Left ventricle myocardium inferior (tissue), 1 donor: ENCODE measurements around the gene RBMS2. TPM values are rescaled to one million over a fixed set of nuclear protein-coding genes. Genes with fewer than 3 reads are reported as not detected.
"Not testable (repeated sequence)": the region's sequence is repeated elsewhere in the genome, so short reads cannot be mapped to it uniquely, and the experiment has no call there.

Experiments
- DNase-seq: peaks from one replicate; pipeline ENCODE4 v3.0.0-alpha.2; 2020
- H3K27ac ChIP-seq: fragments of 200-600 bp; replicated peaks from 2 replicates; pipeline ENCODE4 v1.8.0; 2021
- H3K27me3 ChIP-seq: fragments of 200-600 bp; 2 replicates; pipeline ENCODE4 v1.8.0; 2021; ENCODE audit warnings: low read depth
- H3K36me3 ChIP-seq: fragments of 200-600 bp; 2 replicates; pipeline ENCODE4 v1.8.0; 2021
- H3K4me1 ChIP-seq: fragments of 200-600 bp; 2 replicates; pipeline ENCODE4 v1.8.0; 2021
- H3K4me3 ChIP-seq: fragments of 200-600 bp; 2 replicates; pipeline ENCODE4 v1.8.0; 2021; ENCODE audit warnings: mild to moderate bottlenecking, moderate library complexity
- H3K9me3 ChIP-seq: fragments of 200-600 bp; replicated peaks from 2 replicates; pipeline ENCODE4 v1.8.0; 2021
- CTCF ChIP-seq: fragments of 200-600 bp; IDR thresholded peaks from 2 replicates; pipeline ENCODE4 v1.8.0; 2021; ENCODE audit warnings: antibody characterized with exemption, mild to moderate bottlenecking, borderline replicate concordance
- intact Hi-C: fragments of 100-400 bp; cut with micrococcal nuclease; formaldehyde crosslinking; loops from one replicate; pipeline ENCODE4 v1.11.0; 2022
- total RNA-seq: library from RNA; stranded (reverse); fragmentation: NEBNext Ultra II Directional; extraction: Animal tissue kit (Norgen Biotek cat#: 25700); gene quantifications from one replicate; pipeline ENCODE4 v1.2.1, GENCODE V29; 2021
- donor health status: DM: no; HTN: yes; CAD: no; lungs with severe emphysema.

Gene RBMS2
- total RNA-seq, 1 donor from 2014 or later, result 33.2 TPM

GRCh38 chr12:56490360-56490759, 31.3 kb upstream of the RBMS2 start:
- Histone ChIP-seq H3K9me3 (peaks cover 3% of the 10 kb centered on the region), H3K4me1 (peaks cover 20% of the 10 kb centered on the region), H3K36me3 (no peaks in the 10 kb centered on the region), H3K27me3 (no peaks in the 10 kb centered on the region), H3K27ac (no peak overlapping the region), H3K4me3 (no peak overlapping the region)
- TF ChIP-seq CTCF, result no peak
- no peak for DNase-seq
- intact Hi-C loops, result no loop called here

- DNase-seq, H3K27me3 ChIP-seq, H3K36me3 ChIP-seq, intact Hi-C loops, H3K9me3 ChIP-seq, H3K4me1 ChIP-seq, H3K27ac ChIP-seq, H3K4me3 ChIP-seq: not testable (repeated sequence)
These were observed 28.1 kb upstream of the RBMS2 start for GRCh38 chr12:56493409-56494105.

- H3K27me3 ChIP-seq, intact Hi-C loops, DNase-seq, H3K4me1 ChIP-seq, H3K27ac ChIP-seq, H3K36me3 ChIP-seq, H3K4me3 ChIP-seq, H3K9me3 ChIP-seq: not testable (repeated sequence)
These were observed 27.6 kb upstream of the RBMS2 start for GRCh38 chr12:56494106-56494415.

GRCh38 chr12:56494481-56494880, 27.1 kb upstream of the RBMS2 start:
- H3K4me1 ChIP-seq, intact Hi-C loops, H3K36me3 ChIP-seq, H3K4me3 ChIP-seq, H3K27me3 ChIP-seq, DNase-seq, H3K9me3 ChIP-seq, H3K27ac ChIP-seq: not testable (repeated sequence)

DNA sequence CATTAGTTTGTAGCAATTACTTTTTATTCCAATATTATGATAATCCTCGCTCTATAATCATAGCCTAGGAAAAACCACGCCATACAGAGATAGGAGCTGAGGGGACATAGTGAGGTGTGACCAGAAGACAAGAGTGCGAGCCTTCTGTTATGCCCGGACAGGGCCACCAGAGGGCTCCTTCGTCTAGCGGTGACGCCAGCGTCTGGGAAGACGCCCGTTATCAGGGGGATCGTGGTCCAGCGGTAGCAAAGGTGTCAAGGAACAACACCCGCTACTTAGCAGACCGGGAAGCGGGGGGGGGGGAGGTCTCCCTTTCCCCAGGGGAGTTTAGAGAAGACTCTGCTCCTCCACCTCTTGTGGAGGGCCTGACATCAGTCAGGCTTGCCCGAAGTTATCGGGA, 24.9 kb upstream of the RBMS2 start:
- H3K9me3 ChIP-seq, intact Hi-C loops, H3K4me3 ChIP-seq, H3K36me3 ChIP-seq, H3K4me1 ChIP-seq, H3K27ac ChIP-seq, H3K27me3 ChIP-seq: not testable (repeated sequence)
- peak; percentile 53 for TF ChIP-seq CTCF
- DNase-seq, result peak; percentile 46

DNA sequence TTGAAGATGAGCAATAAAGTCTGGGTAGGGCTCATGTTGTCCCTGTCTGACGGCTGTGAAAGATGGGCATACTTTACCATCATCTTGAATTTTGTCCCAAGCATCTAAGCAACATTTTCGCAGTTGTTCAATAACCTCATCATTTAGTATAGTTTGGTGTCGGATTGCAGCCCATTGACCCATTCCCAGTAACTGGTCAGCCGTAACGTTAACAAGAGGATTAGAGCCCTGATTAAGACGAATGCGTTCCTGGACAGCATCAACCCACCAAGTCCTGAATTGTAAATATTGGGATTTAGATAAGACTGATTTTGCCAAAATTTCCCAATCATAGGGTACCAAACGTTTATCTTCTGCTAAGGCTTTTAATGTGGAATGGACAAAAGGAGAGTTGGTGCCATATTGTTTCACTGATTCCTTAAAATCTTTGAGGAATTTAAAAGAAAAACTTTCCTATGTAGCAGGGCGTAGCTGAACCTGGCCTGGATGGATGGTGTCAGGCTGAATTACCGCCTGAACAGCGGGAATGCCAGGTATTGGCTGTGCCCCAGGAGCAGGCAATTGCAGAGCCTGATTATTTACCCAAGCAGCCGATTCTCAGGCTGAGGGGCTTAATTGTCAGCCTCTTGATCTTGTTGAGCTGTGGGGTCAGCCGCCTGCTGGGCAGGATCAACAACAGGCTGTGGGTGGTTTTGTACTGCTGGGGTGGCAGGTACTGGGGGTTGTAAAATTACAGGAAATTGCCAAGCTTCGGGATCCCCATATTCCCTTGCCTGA, 23.3 kb upstream of the RBMS2 start:
- DNase-seq, H3K27ac ChIP-seq, H3K4me1 ChIP-seq, H3K9me3 ChIP-seq, H3K27me3 ChIP-seq, intact Hi-C loops, H3K4me3 ChIP-seq, H3K36me3 ChIP-seq: not testable (repeated sequence)

GRCh38 chr12:56499452-56499851, 22.2 kb upstream of the RBMS2 start:
- intact Hi-C loops, H3K36me3 ChIP-seq, DNase-seq, H3K9me3 ChIP-seq, H3K27ac ChIP-seq, H3K27me3 ChIP-seq, H3K4me1 ChIP-seq, H3K4me3 ChIP-seq: not testable (repeated sequence)

DNA sequence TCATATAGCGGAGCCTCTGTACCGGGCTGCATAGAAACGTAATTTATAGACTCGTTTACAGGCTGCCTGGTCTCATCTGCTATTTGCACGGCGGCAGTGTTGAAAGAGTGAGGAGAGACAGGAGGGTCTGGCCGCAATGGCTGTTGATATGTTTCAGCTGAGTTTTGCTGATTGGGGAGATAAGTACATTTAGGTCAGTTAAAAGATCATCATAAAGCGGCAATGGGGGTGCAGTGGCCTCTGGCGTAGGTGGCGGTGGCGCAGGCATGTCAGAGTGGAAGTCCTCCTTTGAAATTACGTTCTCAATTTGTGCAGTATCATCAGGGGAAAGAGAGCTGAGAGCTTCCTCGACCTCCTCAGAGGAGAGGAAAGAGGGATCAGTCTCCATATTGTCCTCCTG, 21.7 kb upstream of the RBMS2 start:
- H3K4me1 ChIP-seq, H3K27ac ChIP-seq, H3K27me3 ChIP-seq, DNase-seq, H3K36me3 ChIP-seq, intact Hi-C loops, H3K4me3 ChIP-seq, H3K9me3 ChIP-seq: not testable (repeated sequence)
